GM21390 (cell line): ENCODE results near the gene PLCD1.
"Not testable (repeated sequence)": the region's sequence is repeated elsewhere in the genome, so short reads cannot be mapped to it uniquely, and the experiment has no call there.

Experiments
- ATAC-seq: cut with Tn5 transposase; IDR thresholded peaks from one replicate; pipeline ENCODE4 v1.9.1; 2021; ENCODE audit not compliant: unreplicated experiment

Gene PLCD1

DNA sequence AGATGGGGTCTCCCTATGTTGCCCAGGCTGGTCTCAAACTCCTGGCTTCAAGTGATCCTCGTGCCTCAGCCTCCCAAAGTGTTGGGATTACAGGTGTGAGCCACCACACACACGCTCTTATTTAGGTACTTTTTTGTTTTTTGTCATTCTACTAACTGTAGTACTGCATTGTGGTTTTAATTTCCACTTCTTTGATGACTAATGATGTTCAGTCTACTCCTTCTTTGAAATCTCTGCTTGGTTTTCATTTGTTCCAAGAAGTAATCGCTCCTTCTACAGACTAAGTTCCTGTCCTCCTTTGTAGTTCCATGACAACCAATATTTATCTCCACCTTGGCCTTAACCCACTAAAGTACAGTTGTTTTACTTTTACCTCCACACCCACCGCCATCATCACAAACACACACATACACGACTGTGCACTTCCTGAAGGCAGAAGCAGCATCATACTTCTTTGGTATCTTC, 9.0 kb upstream of the PLCD1 start:
- ATAC-seq: no peak

DNA sequence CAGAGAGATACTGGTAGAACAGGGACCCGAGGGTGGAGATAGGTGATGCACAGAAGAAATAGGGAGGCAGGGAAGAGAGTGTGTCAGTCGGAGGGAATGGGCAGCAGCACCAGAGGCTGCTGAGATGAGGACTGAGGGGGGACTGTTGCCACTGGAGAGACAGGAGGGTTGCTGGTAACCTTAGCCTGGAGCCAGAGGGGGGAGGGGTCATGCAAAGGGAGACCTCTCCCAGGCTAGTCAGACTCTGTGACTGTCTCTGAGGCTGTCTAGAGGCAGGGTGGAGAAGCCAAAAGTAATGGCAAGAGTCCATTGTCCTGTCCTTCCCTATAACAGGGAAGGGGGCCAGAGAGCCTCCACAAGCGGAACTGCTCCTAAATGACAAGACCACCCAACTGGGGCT, 7.5 kb upstream of the PLCD1 start:
- ATAC-seq: no peak

DNA sequence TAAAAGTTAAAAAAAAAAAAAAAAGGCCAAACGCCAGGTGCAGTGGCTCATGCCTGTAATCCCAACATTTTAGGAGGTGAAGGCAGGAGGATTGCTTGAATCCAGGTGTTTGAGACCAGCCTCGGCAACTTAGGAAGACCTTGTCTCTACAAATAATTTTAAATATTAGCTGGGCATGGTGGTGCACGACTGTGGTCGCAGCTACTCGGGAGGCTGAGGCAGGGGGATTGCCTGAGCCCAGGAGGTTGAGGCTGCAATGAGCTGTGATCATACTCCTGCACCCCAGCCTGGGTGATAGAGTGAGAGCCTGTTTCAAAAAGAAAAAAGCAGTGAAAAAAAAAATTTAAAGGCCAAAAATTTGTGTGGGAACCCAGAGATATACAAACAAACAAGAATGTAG, 6.8 kb upstream of the PLCD1 start:
- ATAC-seq: no peak

DNA sequence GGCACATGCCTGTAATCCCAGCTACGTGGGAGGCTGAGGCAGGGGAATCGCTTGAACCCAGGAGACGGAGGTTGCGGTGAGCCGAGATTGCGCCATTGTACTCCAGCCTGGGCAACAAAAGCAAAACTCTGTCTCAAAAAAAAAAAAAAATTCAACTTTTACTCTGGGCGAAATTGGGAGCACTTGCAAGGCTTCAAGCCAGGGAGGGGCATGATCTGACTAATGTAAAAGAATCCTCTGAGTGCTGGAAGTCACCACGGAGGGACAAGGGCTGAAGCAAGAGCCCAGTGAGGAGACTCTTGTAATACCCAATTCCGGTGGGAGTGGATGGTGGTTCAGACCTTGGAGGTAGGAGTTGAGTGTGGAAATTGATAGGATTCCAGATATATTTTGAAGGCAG, 4.9 kb upstream of the PLCD1 start:
- not testable (repeated sequence) for ATAC-seq

DNA sequence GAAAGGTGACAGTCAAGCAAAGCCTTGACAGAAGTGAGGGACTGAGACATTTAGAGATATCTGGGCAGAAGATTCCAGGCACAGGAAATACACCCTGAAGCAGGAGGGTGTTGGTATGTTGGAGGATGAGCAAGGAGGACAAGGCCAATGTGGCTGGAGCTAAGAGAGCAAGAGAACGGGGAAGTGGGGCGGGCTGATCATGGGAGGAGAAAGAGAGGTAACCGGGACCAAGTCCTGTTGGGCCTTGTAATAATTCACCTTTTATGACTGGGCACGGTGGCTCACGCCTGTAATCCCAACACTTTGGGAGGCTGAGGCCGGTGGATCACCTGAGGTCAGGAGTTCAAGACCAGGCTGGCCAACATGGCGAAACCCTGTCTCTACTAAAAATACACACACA, 4.1 kb upstream of the PLCD1 start:
- ATAC-seq: not testable (repeated sequence)

DNA sequence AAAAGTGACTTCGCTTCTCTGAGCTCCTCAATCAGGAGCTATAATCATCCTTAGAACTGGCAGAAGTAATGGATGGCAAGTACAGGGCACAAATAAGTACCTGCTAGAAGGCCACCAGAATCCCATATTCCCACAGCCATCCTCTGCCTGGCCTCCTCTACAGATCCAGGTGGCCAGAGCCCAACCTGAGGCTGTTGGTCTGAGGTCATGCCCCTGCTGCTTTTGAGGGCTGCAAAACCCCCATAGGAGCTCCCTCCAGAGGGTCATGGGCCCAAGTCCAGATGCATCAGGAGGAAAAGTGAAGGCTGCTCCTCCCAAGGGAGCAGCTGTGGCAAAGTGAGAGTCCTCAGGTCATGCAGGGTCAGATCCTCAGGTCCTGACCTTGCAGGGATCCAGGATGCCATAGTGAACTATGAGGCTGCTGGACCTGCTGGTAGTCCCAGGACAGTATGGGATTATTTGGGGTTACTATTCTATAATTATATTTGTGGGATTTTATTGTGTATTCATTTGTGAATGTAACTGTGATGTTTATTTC, 3.0 kb upstream of the PLCD1 start:
- ATAC-seq: no peak

DNA sequence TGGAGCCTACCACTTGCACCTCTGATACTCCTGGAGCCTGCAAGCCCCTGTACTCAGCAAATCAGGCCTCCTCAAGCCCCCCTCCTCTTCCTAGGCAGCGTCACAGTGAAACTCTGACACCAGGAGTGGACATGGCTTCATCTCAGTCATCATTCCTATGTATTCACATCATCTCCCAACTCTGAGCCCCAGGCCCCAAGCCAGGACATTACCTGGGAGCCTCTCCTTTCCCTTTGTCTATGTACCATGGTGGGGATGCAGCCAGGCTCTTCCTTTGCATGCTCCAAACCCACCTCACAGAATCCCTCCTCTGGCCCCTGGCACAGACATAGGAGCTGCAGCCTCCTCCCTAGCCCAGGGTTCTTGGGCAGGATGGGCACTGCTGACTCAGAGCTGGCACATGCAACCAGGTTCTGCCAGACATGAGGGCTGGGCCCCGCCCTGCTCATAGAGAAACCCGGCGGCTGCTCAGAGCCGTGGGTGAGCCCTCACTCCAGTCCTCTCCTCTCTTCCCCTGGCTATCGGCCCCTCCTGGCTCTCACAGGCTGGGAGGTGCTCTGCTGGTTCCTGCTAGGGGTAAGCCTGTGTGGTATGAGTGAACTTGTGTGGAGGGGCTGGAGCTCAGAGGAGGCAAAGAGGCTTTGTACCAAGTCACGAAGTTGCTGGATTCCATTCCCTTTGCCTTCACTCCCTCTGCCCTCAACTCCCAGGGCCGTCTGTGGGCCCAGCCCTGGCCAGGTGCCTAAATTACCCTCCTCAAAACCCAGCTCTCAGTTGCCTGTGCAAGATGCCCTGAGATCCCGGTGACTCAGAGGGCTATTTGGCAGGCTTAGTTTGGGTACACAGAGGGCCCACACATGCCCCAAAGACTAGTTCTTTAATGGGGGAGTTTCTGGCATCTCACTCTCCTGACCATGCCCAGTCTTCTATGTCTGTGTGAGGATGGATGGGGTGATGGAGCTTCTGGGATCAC, 1.9 kb upstream of the PLCD1 start:
- ATAC-seq: no peak

DNA sequence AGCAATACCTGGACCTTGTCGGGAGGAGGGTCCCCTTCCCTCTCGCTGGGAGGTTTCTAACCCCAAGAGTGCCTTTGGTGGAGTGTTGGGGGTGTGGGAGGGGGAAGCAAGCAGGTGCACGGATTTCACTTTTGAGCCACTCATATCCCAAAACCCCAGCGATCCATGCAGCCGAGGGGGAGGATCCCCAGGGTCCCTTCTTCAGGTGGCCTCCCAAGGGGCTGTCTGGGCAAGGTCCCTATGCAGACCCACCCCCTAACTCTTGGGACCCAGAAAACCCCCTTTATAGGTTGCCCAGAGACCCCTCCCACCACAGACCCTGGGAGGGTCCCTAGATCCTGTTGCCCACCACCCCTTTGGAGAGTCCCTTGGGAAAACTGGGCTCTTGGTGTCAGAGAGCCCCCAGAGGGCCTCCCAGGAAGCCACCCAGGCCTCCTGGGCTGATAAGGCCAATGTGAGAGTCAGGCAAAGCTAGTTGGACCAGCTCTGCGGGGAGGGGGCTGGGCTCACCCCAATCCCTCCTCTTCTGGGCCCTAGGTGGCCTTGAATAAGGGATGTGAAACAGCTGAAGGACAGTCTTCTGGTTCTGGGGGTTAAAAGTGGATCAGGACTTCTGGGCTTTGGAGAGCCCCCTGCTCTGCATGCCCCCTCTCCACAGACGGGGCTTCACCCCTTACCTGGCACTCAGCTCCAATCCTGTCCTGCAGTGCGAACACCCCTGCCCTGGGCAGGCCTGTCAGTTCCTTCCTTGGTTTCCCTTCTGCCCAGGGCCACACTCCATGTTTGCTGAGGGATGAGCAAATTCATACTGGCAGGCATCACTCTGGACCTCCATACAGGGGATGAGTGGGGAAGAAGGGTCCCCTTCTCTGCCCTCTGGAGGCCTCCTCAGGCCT, 932 bp upstream of the PLCD1 start:
- ATAC-seq: no peak

DNA sequence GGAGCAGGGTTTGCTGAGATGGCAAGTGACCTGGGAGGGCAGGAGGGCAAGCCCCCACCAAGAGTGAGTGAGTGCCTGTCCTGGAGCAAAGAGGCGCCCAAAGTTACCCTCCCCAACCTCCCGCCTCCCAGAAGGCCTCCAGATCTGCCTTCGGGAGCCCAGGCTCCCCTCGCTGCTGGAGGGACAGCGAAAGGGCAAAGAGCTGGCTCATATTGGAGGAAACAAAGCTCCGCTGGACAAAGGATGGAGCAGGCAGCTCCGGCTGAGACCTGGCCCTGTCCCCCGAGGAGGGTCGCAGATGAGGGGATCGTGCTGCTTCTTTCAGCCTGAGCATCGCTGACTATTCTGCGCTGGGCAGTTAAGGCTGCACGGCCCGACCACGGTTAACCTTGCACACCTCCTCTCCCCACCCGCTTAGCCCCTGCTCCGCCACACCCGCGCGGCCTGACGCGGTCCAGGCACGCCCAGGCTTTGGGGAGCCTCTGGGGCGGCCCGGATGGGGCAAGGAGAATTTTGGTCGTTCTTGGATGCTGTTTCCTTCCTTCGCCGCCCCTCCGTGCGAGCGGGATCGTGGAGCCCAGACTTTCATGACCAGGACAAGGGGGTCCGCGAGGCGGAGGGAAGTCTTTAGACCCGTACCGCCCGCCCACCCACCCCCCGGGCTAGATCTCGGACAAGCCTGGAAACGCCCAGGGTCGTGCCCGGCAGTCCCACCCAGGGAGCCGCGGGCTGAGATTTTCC, 651 bp downstream of the PLCD1 start:
- no peak for ATAC-seq

DNA sequence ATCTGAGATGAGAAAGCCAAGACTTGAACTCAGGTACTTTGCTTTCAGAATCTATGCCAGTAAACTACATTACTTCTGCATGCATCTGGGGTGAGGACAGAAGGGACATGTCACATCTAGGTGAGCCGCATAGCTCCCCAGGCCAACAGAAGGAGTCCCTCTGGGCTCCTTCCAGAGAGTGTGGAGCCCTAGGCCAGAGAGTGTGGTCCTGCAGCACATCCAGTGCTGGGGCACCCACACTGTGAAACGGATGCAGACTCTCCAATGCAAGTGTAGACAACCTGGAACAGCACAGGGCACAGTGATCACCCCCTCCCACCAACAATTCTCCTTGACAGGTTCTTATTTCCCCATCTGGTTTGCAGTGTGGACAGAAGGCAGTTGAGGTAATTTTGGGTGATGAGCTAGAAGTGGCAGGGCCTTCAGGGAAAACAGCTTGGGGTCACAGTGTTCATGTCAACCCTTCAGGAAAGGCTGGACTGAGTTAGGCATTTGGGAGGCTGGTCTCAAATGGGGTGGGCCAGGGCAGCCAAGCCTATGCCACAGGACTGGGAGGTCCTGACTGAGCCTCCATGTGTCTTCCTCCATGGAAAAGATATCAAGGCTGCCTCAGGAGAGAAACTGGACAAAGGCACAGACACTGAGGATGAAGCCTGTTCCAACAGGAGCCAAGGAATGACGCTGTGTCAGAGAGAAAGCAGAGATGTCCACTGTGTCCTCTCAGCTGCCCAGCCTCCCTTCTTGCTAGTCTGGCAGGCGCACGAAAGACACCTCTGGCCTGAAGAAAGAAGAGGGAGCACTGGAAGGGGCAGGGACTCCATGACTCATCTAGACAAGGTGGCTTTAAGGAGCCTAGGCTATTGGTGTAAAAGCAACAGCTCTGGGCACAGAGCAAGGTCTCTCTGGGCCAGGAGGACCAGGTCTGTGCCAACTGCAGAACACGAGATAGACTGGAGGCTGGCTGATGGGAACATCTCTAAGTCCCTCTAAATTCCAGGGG, 1.7 kb downstream of the PLCD1 start:
- ATAC-seq: no peak

DNA sequence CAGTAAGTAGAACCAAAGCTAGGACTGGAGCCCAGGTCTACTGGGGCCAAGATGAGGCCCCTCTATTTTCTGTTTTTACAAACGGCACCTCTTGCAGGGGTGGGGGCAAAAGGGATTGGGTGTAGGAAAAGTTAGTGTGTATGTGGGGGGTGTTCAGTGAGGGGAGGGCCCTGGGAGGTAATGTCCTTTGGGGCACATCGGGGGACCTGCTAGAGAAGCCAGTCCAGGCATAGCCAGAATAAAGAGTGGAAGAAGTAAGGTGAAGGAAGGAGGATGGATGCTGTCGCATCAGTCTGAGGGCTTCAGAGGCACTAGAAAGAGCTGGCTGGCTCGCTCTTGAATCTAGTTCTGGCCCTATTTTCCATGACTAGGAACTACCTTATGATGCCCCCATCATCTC, 2.6 kb downstream of the PLCD1 start:
- ATAC-seq: no peak

DNA sequence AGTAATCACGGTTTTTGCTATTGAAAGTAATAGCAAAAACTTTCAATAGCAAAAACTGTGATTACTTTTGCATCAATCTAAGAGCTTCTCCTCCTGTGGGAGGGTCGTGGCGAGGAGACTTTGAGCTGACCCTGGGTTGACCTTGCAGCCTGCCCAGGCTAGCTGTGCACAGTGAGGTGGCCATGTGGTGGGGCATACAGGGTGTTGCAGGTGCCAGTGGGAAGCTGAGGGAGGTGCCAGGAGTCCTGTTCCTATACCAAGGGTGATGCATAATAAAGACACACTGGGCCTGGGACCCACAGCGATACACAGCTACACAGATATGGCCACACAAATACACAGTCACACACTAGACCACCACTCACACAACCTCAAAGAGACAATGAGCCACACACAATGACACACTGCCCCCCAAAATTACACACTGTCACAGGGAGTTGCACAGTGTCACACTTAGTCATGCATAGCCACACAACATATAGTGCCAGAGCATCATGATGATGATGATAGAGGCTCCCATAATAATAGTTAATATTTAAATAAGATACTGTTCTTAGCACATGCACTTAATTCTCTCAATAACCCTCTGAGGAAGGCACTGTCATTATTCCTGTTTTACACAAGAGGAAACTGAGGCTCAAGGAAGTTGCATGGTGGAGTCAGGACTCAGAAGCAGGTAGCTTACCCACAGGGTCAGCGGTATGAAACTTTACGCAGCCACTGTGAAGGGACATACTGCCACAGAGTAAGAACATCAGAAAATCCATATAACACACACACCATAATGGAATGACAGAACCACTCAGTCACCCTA, 6.3 kb downstream of the PLCD1 start:
- no peak for ATAC-seq

DNA sequence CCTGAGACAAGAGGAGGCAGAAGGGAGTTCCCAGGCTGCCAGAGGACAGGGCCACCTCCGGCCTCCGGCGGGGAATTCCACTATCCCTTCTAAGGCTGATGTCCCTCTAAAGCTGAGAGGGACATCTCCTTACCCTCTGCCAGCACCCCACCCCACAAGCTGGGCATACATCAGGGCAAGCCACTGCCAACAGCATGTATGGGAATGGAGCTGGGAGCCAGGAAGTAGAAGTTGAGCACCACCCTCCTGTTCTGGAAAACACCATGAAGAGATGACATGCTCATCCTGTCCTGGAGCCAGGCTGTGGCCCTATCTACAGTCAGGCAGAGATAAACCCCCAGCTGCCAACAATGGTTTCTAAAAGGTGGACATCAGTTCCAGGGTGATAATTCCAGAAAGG, 7.1 kb downstream of the PLCD1 start:
- no peak for ATAC-seq

DNA sequence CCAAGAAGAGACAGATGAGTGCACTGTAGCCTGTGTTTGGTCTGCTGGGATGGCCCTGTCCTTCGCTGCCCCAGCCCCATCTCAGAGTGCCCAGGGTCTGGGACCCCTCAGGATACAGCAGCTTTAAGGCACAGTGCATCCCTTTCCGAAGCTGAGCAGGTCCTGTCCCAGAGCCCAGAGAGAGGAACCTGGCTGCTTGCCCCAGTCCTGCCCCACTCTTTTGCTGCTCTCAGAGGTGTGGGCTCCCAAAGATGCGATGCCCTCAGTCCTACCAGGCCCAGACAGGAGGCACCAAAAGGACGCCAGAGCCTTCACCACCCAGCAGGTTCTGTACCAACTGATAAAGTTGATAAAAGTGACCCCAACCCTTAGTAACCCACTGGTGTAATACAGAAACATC, 8.2 kb downstream of the PLCD1 start:
- ATAC-seq: no peak

DNA sequence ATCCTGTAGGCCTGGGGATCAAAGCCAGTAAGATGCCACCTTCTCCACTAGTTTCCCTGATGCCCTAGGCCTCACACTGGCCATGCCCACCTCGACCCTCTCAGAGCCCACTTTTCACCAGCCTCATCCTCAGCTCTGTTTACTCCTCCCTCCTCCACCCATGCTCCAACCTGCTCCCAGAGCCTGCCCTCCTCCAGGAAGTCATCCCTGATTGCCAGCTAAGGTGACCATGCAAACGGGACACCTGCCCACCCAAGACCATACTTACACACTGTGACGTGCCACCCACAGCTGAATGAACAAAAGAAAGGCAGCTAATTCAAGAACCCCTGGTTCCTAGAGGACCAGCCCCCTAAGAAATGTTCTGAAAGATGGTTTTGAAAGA, 9.1 kb downstream of the PLCD1 start:
- no peak for ATAC-seq

DNA sequence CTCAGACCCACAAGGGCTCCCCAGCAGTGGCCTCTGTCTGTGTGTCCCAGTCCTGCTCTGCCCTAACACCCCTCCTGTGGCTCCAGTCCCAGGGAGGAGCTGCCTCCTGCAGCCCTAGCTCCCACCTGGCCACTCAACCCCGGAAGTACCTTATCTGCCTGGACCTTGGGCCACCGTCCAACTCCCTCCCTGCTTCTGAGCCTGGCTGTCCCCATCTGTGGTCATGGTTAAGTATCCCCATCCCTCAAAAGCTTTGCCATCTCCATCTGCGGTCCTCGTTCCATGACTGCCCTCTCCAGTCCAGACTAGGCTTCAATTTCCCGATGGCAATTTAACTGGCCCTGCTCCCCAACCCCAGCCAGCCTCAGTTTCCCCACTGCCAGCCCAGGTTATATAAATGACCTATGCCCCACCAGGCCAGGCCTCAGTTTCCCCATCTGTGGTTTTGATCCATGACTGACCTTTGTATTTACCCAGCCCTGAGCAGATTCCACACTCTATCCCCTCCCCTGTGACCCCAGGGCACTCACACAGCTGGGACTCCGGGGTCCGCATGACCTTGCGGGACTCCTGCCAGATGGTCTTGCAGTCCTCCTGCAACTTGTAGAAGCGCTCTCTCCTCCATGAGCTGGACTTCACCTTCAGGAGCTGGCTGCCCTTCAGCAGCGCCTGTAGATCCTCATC, 9.6 kb downstream of the PLCD1 start:
- no peak for ATAC-seq

DNA sequence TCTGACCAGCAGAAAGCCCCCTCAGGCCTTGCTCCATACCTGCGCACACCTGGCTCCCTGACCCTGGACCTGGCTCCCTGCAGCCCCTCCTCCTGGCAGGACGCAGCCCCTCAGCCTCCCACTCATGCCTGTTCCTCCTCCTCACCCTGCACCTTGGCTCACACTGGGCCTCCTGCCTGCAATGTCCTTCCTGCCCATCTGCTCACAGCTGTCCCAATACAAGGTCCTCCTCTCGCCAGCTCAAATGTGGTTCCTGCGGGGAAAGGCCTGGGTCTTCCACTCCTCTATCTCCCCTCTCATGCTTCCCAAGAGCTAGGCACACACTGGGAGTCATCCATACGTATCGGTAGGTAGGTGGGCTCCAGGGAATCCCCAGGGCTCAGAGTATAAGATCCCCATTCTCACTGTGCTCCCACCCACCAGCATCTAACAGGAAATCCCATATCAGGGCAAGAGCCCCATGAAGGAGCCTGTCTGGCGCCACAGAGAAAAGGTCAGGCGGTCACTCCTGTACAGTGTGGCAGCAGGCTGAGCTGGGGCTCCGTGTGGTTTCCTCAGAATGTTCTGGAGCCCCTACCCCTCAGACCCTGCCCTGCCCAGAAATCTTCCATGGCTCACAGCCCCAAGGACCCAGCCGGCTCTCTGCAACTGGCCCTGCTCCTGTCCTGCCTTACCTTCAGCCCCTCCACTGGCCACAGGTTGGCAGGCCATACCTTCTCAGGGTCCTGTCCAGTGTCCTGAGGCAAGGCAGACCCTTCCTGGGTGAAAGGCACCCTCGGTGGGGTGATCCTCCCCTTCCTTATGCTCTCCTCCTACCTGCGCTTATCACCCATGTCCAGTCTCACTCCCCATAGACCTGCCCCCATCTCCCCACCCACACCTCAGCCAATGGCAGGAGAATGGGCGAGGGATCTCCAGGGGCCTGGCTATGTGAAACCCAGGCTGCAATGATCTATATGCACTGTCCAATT, 10.9 kb downstream of the PLCD1 start:
- no peak for ATAC-seq
